GM19372 (cell line): ENCODE results near the gene SMCP.

Experiments used
- ATAC-seq: cut with Tn5 transposase; IDR thresholded peaks from one replicate; pipeline ENCODE4 v1.9.1; 2021; ENCODE audit warnings: mild to moderate bottlenecking, low read depth, moderate library complexity; ENCODE audit not compliant: unreplicated experiment

Gene SMCP

GRCh38 chr1:152884966-152885624, 7.0 kb downstream of the SMCP start:
- ATAC-seq = no peak

GRCh38 chr1:152886085-152886484, 8.0 kb downstream of the SMCP start:
- ATAC-seq = no peak

- ATAC-seq = no peak
Measured at GRCh38 chr1:152886758-152887409, 8.8 kb downstream of the SMCP start.

- ATAC-seq = no peak
Measured at GRCh38 chr1:152888126-152888525, 10.0 kb downstream of the SMCP start.

GRCh38 chr1:152899027-152899426, 20.9 kb downstream of the SMCP start:
- ATAC-seq = no peak

- ATAC-seq = no peak
Measured at GRCh38 chr1:152899883-152900282, 21.8 kb downstream of the SMCP start.

- ATAC-seq = no peak
Measured at GRCh38 chr1:152901631-152902030, 23.5 kb downstream of the SMCP start.

GRCh38 chr1:152902636-152903035, 24.5 kb downstream of the SMCP start:
- ATAC-seq = no peak

GRCh38 chr1:152904688-152905440, 26.7 kb downstream of the SMCP start:
- ATAC-seq = no peak

GRCh38 chr1:152906023-152906565, 28.0 kb downstream of the SMCP start:
- ATAC-seq = no peak

GRCh38 chr1:152907686-152908601, 29.8 kb downstream of the SMCP start, which contains the start of gene IVL:
Gene IVL, plus strand, starts transcription at chr1:152908546. Its CDS starts 1,252 bp downstream, at chr1:152909798.
- no peak for ATAC-seq

GRCh38 chr1:152909206-152909605, 31.1 kb downstream of the SMCP start:
- ATAC-seq = no peak

- ATAC-seq = no peak
Measured at GRCh38 chr1:152912471-152912870, 34.3 kb downstream of the SMCP start.

- no peak for ATAC-seq
Measured at GRCh38 chr1:152912900-152913299, 34.8 kb downstream of the SMCP start.

- no peak for ATAC-seq
Measured at GRCh38 chr1:152917794-152918193, 39.7 kb downstream of the SMCP start.

- no peak for ATAC-seq
Measured at GRCh38 chr1:152919071-152919470, 40.9 kb downstream of the SMCP start.

- no peak for ATAC-seq
Measured at GRCh38 chr1:152924191-152924590, 46.1 kb downstream of the SMCP start.

GRCh38 chr1:152926091-152926490, 48.0 kb downstream of the SMCP start:
- ATAC-seq = no peak

GRCh38 chr1:152928671-152929070, 50.5 kb downstream of the SMCP start:
- ATAC-seq = no peak

- no peak for ATAC-seq
Measured at GRCh38 chr1:152932170-152932811, 54.2 kb downstream of the SMCP start.
